B cell (primary cell): ENCODE measurements around the gene NHSL2. TPM values are rescaled to one million over a fixed set of nuclear protein-coding genes. Genes with fewer than 3 reads are reported as not detected.

Source experiments
- ATAC-seq: fragments of 200-7000 bp; cut with Tn5 transposase; one replicate; pipeline ENCODE4 v1.10.0; 2021; ENCODE audit warnings: low read depth, mild to moderate bottlenecking, moderate number of reproducible peaks, moderate library complexity
- CTCF ChIA-PET: fragments of 350-600 bp; sonication (Branson Sonifier 250); formaldehyde crosslinking; loops from one replicate; lab custom pipeline; 2021; ENCODE audit warnings: antibody characterized with exemption, inconsistent platforms; lab: Charles Lee
- POLR2A ChIA-PET: fragments of 350-600 bp; sonication (Branson Sonifier 250); formaldehyde crosslinking; loops from one replicate; lab custom pipeline; 2021; ENCODE audit warnings: antibody characterized with exemption; lab: Charles Lee
- DNase-seq: peaks from one replicate; pipeline ENCODE4 v3.0.0; 2013
- H2AFZ ChIP-seq: 2 replicates; pipeline ENCODE4 v1.6.1; 2012; ENCODE audit warnings: mild to moderate bottlenecking, low read depth, low read length; ENCODE audit not compliant: insufficient read depth, poor library complexity, severe bottlenecking
- H3K27ac ChIP-seq, 2 donors: 1 replicate in 1 of 2; 2 replicates in 1 of 2; pipeline ENCODE4 v1.5.1; 2012 to 2013; ENCODE audit warnings: low read length in 2 of 2, mild to moderate bottlenecking in 2 of 2, moderate library complexity in 1 of 2
- H3K27me3 ChIP-seq, 4 experiments: fragments of 200-600 bp in 1 of 4; sonication (generic) in 1 of 4; replicated peaks in 1 of 4; 1 replicate in 2 of 4; 2 replicates in 2 of 4; pipeline versions ENCODE4 v1.6.1 to v1.7.0; 2013 to 2016; ENCODE audit warnings: low read length in 3 of 4, mild to moderate bottlenecking in 2 of 4, mixed read lengths in 1 of 4, moderate library complexity in 1 of 4; ENCODE audit not compliant: insufficient read depth in 4 of 4, control insufficient read depth in 3 of 4; ENCODE audit errors: control extremely low read depth in 1 of 4
- H3K36me3 ChIP-seq, 2 experiments: replicated peaks in 1 of 2; 1 replicate in 1 of 2; 2 replicates in 1 of 2; pipeline versions ENCODE4 v1.6.1 to v1.7.1; 2013; ENCODE audit warnings: low read length in 1 of 2; ENCODE audit not compliant: insufficient read depth in 2 of 2, control insufficient read depth in 1 of 2; ENCODE audit errors: control extremely low read depth in 1 of 2, extremely low read depth in 1 of 2
- H3K4me1 ChIP-seq, 2 donors: fragments of 200-600 bp in 1 of 2; sonication (generic) in 1 of 2; 1 replicate in 1 of 2; 2 replicates in 1 of 2; pipeline versions ENCODE4 v1.5.1 to v1.6.1; 2013 to 2017; ENCODE audit warnings: low read length in 2 of 2; ENCODE audit not compliant: control insufficient read depth in 2 of 2, insufficient read depth in 2 of 2
- H3K4me2 ChIP-seq: replicated peaks from 2 replicates; pipeline ENCODE3; 2012; ENCODE audit warnings: mild to moderate bottlenecking, low read depth, low read length; ENCODE audit not compliant: poor library complexity, severe bottlenecking
- H3K4me3 ChIP-seq, 5 experiments: fragments of 200-600 bp in 1 of 5; sonication (generic) in 1 of 5; 1 replicate in 3 of 5; 2 replicates in 2 of 5; pipeline versions ENCODE4 v1.5.1 to v1.7.0; 2011 to 2016; ENCODE audit warnings: low read length in 4 of 5, mild to moderate bottlenecking in 4 of 5, low read depth in 2 of 5, control low read depth in 1 of 5, moderate library complexity in 1 of 5; ENCODE audit not compliant: insufficient read depth in 1 of 5; ENCODE audit errors: control extremely low read depth in 1 of 5, extremely low read depth in 1 of 5
- H3K79me2 ChIP-seq: fragments of 200-600 bp; sonication (generic); one replicate; pipeline ENCODE4 v1.6.0; 2016; ENCODE audit warnings: low read length; ENCODE audit not compliant: control insufficient read depth, insufficient read depth
- H3K9ac ChIP-seq: fragments of 200-600 bp; sonication (generic); 2 replicates; pipeline ENCODE4 v1.6.1; 2017; ENCODE audit warnings: mild to moderate bottlenecking, low read length, moderate library complexity
- H3K9me3 ChIP-seq, 3 donors: one replicate each; pipeline versions ENCODE4 v1.6.1 to v1.7.1; 2013; ENCODE audit warnings: low read length in 2 of 3; ENCODE audit not compliant: control insufficient read depth in 2 of 3, insufficient read depth in 1 of 3; ENCODE audit errors: control extremely low read depth in 1 of 3
- H4K20me1 ChIP-seq: 2 replicates; pipeline ENCODE4 v1.6.0; 2012; ENCODE audit warnings: mild to moderate bottlenecking, low read length; ENCODE audit not compliant: insufficient read depth, control insufficient read depth, poor library complexity, severe bottlenecking
- H3K27ac Mint-ChIP-seq: one replicate; pipeline ENCODE4 v1.8.0; 2021; ENCODE audit warnings: mixed read lengths
- H3K27me3 Mint-ChIP-seq: one replicate; pipeline ENCODE4 v1.8.0; 2021; ENCODE audit warnings: mixed read lengths
- H3K4me1 Mint-ChIP-seq: one replicate; pipeline ENCODE4 v1.8.0; 2021; ENCODE audit warnings: mixed read lengths
- H3K4me3 Mint-ChIP-seq: one replicate; pipeline ENCODE4 v1.8.0; 2021; ENCODE audit warnings: mixed read lengths
- H3K9me3 Mint-ChIP-seq: one replicate; pipeline ENCODE4 v1.8.0; 2022; ENCODE audit warnings: mixed read lengths; ENCODE audit not compliant: insufficient read depth
- EZH2 ChIP-seq: IDR thresholded peaks from 2 replicates; pipeline ENCODE4 v1.6.1; 2012; ENCODE audit warnings: borderline replicate concordance, low read depth, mild to moderate bottlenecking, moderate library complexity, low read length; ENCODE audit not compliant: insufficient read depth, poor library complexity, severe bottlenecking
- WGBS: methylation state at CpG from one replicate; pipeline ENCODE4 v1.1.5; 2013; ENCODE audit warnings: missing lambda C conversion rate; ENCODE audit not compliant: insufficient coverage; 5-methylcytosine and 5-hydroxymethylcytosine counted together
- intact Hi-C: fragments of 100-400 bp; cut with micrococcal nuclease; formaldehyde crosslinking; loops from one replicate; pipeline ENCODE4 v1.10.0; 2022
- polyA plus RNA-seq: library from polyadenylated mRNA; depleted of rRNA; stranded (reverse); fragments of >200 nt; gene quantifications from 2 replicates; pipeline ENCODE4 v1.2.3, GENCODE V29; 2012
- total RNA-seq, 2 donors: library from RNA; stranded (reverse); fragments of 120-200 nt in 1 of 2; gene quantifications; 1 replicate in 1 of 2; 2 replicates in 1 of 2; pipeline versions ENCODE4 v1.2.3 to v1.2.4, GENCODE V29; 2013 to 2022
- TF ChIP-seq, protein P1 (sequence below): fragments of 200-600 bp; IDR thresholded peaks from one replicate; pipeline ENCODE4 v1.8.0; 2022; ENCODE audit warnings: antibody characterized with exemption, mild to moderate bottlenecking

NHSL2 gene
- total and polyA plus RNA-seq, 2 donors (not counting 1 experiment from before 2014, with no cell fraction given) = 0.16 to 1.7 TPM

DNA sequence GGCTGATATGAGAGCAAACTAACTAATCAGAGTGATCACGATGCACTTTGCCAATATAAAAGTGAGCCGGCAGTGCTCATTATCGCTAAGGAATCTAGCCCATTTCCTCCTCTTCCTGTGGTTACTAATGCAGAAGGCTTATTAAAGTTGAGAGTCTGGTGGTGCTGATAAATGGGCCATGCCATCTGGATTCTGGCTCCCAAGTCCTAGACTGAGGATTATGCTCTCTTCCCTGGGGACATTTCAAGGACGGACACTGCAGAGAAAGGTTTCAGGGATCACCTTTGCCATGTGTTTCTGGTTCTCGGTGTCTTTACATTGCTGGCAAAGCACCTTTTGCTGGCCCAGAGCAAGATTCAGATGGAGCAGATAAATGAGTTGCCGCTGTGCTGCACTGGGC is 135.8 kb downstream of the NHSL2 start:
- H4K20me1 ChIP-seq = no peaks in the 10 kb centered on the region
- WGBS = no CpG with 5 or more reads among the region's 6 CpGs
- no peaks in the 10 kb centered on the region for H3K36me3 ChIP-seq
- no peaks in the 10 kb centered on the region for H3K27me3 ChIP-seq
- H3K9me3 ChIP-seq = peaks cover 0 to 3% (median 0%) of the 10 kb centered on the region in 3 donors
- Mint-ChIP-seq H3K4me1 (no peaks in the 10 kb centered on the region), H3K4me3 (no peak overlapping the region), H3K9me3 (no peaks in the 10 kb centered on the region), H3K27ac (no peak overlapping the region), H3K27me3 (peaks cover 4% of the 10 kb centered on the region)
- ATAC-seq (no peak), DNase-seq (no peak)
- H3K9ac ChIP-seq = no peak overlapping the region
- no peak for TF ChIP-seq EZH2
- TF ChIP-seq, protein P1, sequence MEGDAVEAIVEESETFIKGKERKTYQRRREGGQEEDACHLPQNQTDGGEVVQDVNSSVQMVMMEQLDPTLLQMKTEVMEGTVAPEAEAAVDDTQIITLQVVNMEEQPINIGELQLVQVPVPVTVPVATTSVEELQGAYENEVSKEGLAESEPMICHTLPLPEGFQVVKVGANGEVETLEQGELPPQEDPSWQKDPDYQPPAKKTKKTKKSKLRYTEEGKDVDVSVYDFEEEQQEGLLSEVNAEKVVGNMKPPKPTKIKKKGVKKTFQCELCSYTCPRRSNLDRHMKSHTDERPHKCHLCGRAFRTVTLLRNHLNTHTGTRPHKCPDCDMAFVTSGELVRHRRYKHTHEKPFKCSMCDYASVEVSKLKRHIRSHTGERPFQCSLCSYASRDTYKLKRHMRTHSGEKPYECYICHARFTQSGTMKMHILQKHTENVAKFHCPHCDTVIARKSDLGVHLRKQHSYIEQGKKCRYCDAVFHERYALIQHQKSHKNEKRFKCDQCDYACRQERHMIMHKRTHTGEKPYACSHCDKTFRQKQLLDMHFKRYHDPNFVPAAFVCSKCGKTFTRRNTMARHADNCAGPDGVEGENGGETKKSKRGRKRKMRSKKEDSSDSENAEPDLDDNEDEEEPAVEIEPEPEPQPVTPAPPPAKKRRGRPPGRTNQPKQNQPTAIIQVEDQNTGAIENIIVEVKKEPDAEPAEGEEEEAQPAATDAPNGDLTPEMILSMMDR = no peak
- H3K79me2 ChIP-seq = no peaks in the 10 kb centered on the region
- no peak overlapping the region for H3K27ac ChIP-seq
- ChIA-PET CTCF (interaction anchor here (1.0 to 1.2 kb wide), 2 partner anchors 15 to 80 kb away, joined by 3 read pairs; no protein-coding TSS in a partner anchor), POLR2A (no interaction called here)
- no peak overlapping the region for H3K4me3 ChIP-seq
- H3K4me2 ChIP-seq = no peak overlapping the region
- no peak overlapping the region for H2AFZ ChIP-seq
- no peaks in the 10 kb centered on the region for H3K4me1 ChIP-seq
- intact Hi-C loops = no loop called here

DNA sequence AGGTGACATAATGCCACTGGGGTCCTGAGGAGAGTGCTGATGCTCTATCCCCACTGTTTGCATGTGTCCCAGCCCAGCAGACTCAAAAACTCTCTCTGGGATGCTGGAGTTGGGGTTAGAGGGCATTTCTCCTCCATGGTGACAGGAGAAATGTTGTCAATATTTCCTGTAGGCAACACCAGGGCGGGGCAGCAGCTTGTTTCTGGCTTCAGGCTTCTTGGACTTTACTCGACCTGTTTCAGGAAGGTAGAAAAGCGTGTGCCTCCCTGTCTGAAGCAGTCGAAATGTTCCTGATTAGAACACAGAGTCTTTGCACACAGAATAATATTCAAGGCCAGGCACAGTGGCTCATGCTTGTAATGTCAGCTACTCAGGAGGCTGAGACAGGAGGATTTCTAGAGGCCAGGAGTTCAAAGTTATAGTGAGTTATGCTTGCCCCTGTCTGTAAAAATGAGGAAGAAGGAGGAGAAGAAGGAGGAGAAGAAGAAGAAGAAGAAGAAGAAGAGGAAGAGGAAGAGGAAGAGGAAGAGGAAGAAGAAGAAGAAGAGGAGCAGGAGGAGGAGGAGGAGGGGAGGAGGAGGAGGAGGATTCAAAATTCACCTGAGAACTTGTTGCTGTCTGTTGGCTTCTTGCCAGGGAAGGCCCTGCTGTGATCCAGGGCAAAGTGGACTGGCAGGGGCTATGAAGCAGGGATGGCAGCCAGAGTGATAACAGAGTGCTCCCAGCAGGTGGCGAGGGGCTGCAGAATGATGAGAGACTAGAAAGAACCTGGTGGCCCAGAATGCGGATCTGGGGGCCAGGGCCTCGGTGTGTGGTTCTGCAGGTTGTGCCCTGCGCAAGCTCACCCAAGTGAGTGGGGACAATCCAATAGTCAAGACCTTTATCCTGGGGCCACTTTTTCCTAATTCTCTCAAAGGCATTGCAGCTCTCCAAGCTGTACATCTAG is 138.1 kb downstream of the NHSL2 start:
- H3K9me3 Mint-ChIP-seq = no peaks in the 10 kb centered on the region
- H3K27ac Mint-ChIP-seq = no peak overlapping the region
- Histone ChIP-seq H3K9ac (no peak overlapping the region), H3K79me2 (no peaks in the 10 kb centered on the region), H3K36me3 (no peaks in the 10 kb centered on the region), H3K27me3 (no peaks in the 10 kb centered on the region), H4K20me1 (no peaks in the 10 kb centered on the region), H3K9me3 (peaks cover 0 to 3% (median 0%) of the 10 kb centered on the region in 3 donors), H2AFZ (no peak overlapping the region), H3K4me3 (no peak overlapping the region), H3K4me2 (no peak overlapping the region), H3K27ac (no peak overlapping the region), H3K4me1 (no peaks in the 10 kb centered on the region)
- ATAC-seq = no peak
- H3K27me3 Mint-ChIP-seq = peaks cover 1% of the 10 kb centered on the region
- peak; percentile 22 for DNase-seq
- 100% methylated on average over 1 of the region's 8 CpGs for WGBS
- CTCF ChIA-PET = interaction anchor here (2.0 kb wide), 1 partner anchor 78 kb away, joined by 6 read pairs; no protein-coding TSS in a partner anchor
- no peaks in the 10 kb centered on the region for H3K4me1 Mint-ChIP-seq
- intact Hi-C loops = loop anchor here (1.0 kb wide), 1 partner anchor 78 kb away; no protein-coding TSS in a partner anchor
- no peak overlapping the region for H3K4me3 Mint-ChIP-seq
- TF ChIP-seq, protein P1 = no peak
- TF ChIP-seq EZH2 = no peak
- POLR2A ChIA-PET = no interaction called here
